AG04450 (cell line): ENCODE data around the gene ANKRD50. TPM values are rescaled to one million over a fixed set of nuclear protein-coding genes. Genes with fewer than 3 reads are reported as not detected.
A peak's percentile ranks its signal among the peaks of the same experiment; 100 is the strongest.

Experiments used
- CTCF ChIA-PET: fragments of 300-600, 350-600 bp; formaldehyde crosslinking; extraction: SDS; loops from one replicate; lab custom pipeline; 2022; ENCODE audit warnings: antibody characterized with exemption, inconsistent platforms; lab: Charles Lee
- POLR2A ChIA-PET: fragments of 350-600 bp; formaldehyde crosslinking; extraction: SDS; loops from one replicate; lab custom pipeline; 2021; ENCODE audit warnings: antibody characterized with exemption, inconsistent platforms; lab: Yijun Ruan, JAX
- DNase-seq: peaks from one replicate; pipeline ENCODE4 v3.0.0-alpha.2; 2011; ENCODE audit warnings: low read depth, low spot score
- H3K27ac ChIP-seq: one replicate; pipeline ENCODE4 v1.5.1; 2012; ENCODE audit warnings: low read depth, low read length, control low read depth
- H3K27me3 ChIP-seq: one replicate; pipeline ENCODE4 v1.6.0; 2012; ENCODE audit warnings: low read length; ENCODE audit not compliant: control insufficient read depth, insufficient read depth
- H3K4me3 ChIP-seq: 2 replicates; pipeline ENCODE4 v1.5.1; 2011; ENCODE audit warnings: mild to moderate bottlenecking, low read depth, low read length, control low read depth
- H3K9me3 ChIP-seq: 2 replicates; pipeline ENCODE4 v1.5.1; 2012; ENCODE audit warnings: low read length; ENCODE audit not compliant: control insufficient read depth, insufficient read depth
- CTCF ChIP-seq: IDR thresholded peaks from 2 replicates; pipeline ENCODE4 v1.5.1; 2011; ENCODE audit warnings: low read depth, low read length, control low read depth, inconsistent platforms
- polyA minus RNA-seq: library from RNA; depleted of rRNA, polyadenylated mRNA; stranded (reverse); fragments of >200 nt; gene quantifications from 2 replicates; pipeline ENCODE4 v1.2.3, GENCODE V29; 2011; rRNA and poly(A)+ RNA removed
- polyA plus RNA-seq: library from polyadenylated mRNA; depleted of rRNA; stranded (reverse); fragments of >200 nt; gene quantifications from 2 replicates; pipeline ENCODE4 v1.2.3, GENCODE V29; 2011; rRNA removed

ANKRD50 gene
- polyA plus RNA-seq (16.7 and 21.2 TPM in 2 replicates), polyA minus RNA-seq (41.2 and 77.5 TPM in 2 replicates)

GRCh38 chr4:124712372-124713184, at the start of gene ANKRD50:
ANKRD50 (minus strand) TSS chr4:124712732; CDS start chr4:124710511, 2,221 bp downstream.
- ChIA-PET CTCF (interaction anchor here (1.0 kb wide), 1 partner anchor 16 kb away, joined by 3 read pairs; no protein-coding TSS in a partner anchor), POLR2A (interaction anchor here (1.0 to 1.4 kb wide), 4 partner anchors 42 to 379 kb away, joined by 3 to 5 read pairs (median 4); no protein-coding TSS in a partner anchor)
- no peak for TF ChIP-seq CTCF
- peak; percentile 92 for DNase-seq
- Histone ChIP-seq H3K27ac (peak within 1 kb of the TSS; percentile 100), H3K27me3 (no peaks in the 10 kb centered on the region), H3K4me3 (peak within 1 kb of the TSS; percentile 87), H3K9me3 (no peaks in the 10 kb centered on the region; the same call in 1 of the 2 replicates)

- DNase-seq, result no peak
- H3K4me3 ChIP-seq, result no peak overlapping the region
- H3K27me3 ChIP-seq, result no peaks in the 10 kb centered on the region
- H3K9me3 ChIP-seq, result no peaks in the 10 kb centered on the region
- TF ChIP-seq CTCF, result no peak
- no peak overlapping the region for H3K27ac ChIP-seq
- ChIA-PET CTCF (interaction anchor here (0.9 kb wide), 1 partner anchor 423 kb away, joined by 3 read pairs; no protein-coding TSS in a partner anchor), POLR2A (no interaction called here)
Observed at GRCh38 chr4:124757126-124757525, 44.6 kb upstream of the ANKRD50 start.

- POLR2A ChIA-PET, result interaction anchor here (2.1 kb wide), 1 partner anchor 42 kb away, joined by 4 read pairs; the partner anchor contains the start of gene ANKRD50
- TF ChIP-seq CTCF, result no peak
- no peaks in the 10 kb centered on the region for H3K27me3 ChIP-seq
- DNase-seq, result no peak
- H3K9me3 ChIP-seq, result no peaks in the 10 kb centered on the region
- no peak overlapping the region for H3K27ac ChIP-seq
- CTCF ChIA-PET, result no interaction called here
- no peak overlapping the region for H3K4me3 ChIP-seq
Observed at GRCh38 chr4:124754681-124755080, 42.1 kb upstream of the ANKRD50 start.

GRCh38 chr4:124753941-124754581, 41.5 kb upstream of the ANKRD50 start:
- POLR2A ChIA-PET, result interaction anchor here (2.1 kb wide), 1 partner anchor 42 kb away, joined by 4 read pairs; the partner anchor contains the start of gene ANKRD50
- no peaks in the 10 kb centered on the region for H3K27me3 ChIP-seq
- no peak for TF ChIP-seq CTCF
- no peak overlapping the region for H3K27ac ChIP-seq
- no peak for DNase-seq
- no peak overlapping the region for H3K4me3 ChIP-seq
- CTCF ChIA-PET, result no interaction called here
- H3K9me3 ChIP-seq, result no peaks in the 10 kb centered on the region

- H3K4me3 ChIP-seq, result no peak overlapping the region
- H3K27ac ChIP-seq, result no peak overlapping the region
- no peaks in the 10 kb centered on the region for H3K27me3 ChIP-seq
- no peak for TF ChIP-seq CTCF
- ChIA-PET CTCF (no interaction called here), POLR2A (no interaction called here)
- no peak for DNase-seq
- H3K9me3 ChIP-seq, result no peaks in the 10 kb centered on the region
Observed at GRCh38 chr4:124749421-124749820, 36.9 kb upstream of the ANKRD50 start.
